ENCODE measurements around the gene EPB41L4B. TPM values are rescaled to one million over a fixed set of nuclear protein-coding genes. Genes with fewer than 3 reads are reported as not detected.

The EPB41L4B gene
- polyA plus RNA-seq, 6 donors from 2014 or later, result not detected

DNA sequence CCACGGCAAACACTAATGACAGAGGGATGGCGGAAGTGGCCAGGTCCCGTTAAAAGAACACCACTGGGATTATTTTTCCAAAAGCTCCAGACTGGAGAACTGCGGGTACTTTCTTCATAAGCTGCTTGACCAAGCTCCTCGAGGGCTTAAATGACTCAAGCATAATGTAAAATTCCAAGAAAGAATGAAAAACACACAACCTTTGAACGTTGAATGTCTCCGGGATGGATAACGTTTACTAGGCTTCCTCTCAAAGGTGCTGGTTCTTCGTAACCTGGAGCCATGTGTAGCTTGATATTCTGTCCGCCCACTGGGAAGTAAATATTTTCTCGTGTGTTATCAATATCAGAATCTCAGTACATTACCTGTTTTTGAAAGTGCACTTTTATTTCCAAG is 67.6 kb downstream of the EPB41L4B start:
- DNase-seq, result no peak
- Mint-ChIP-seq H3K4me3 (no peak overlapping the region), H3K9me3 (no peaks in the 10 kb centered on the region), H3K4me1 (no peaks in the 10 kb centered on the region), H3K27ac (no peak overlapping the region), H3K27me3 (peaks cover 2 to 24% (median 8%) of the 10 kb centered on the region in 3 donors), H3K36me3 (no peaks in the 10 kb centered on the region)
- ATAC-seq (ENCODE audit: low read depth in 2 of 2), result no peak

DNA sequence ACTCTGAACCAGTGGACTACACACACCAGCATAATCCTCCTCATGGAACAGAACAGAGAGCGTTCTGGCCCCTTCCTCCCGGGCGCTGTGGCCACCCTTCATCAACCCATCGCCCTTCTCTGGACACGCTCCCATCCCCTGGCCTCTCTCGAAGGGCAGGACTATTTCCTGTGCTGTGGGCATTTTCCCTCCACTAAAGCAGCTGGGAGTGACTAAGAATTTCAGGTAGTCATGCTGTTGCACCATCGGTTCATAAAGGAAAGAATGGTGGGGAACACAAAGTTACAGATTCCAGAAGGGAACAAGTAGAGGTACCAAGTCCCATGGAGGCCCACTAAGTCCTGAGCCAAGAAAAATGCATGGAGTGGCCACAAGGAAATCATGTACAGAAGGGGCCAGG is 68.6 kb downstream of the EPB41L4B start:
- DNase-seq (no peak), ATAC-seq (ENCODE audit: low read depth in 2 of 2) (no peak)
- no peaks in the 10 kb centered on the region for H3K9me3 Mint-ChIP-seq
- no peaks in the 10 kb centered on the region for H3K36me3 Mint-ChIP-seq
- no peak overlapping the region for H3K4me3 Mint-ChIP-seq
- H3K27me3 Mint-ChIP-seq, result peaks cover 0 to 19% (median 8%) of the 10 kb centered on the region in 3 donors
- H3K4me1 Mint-ChIP-seq, result no peaks in the 10 kb centered on the region
- no peak overlapping the region for H3K27ac Mint-ChIP-seq

DNA sequence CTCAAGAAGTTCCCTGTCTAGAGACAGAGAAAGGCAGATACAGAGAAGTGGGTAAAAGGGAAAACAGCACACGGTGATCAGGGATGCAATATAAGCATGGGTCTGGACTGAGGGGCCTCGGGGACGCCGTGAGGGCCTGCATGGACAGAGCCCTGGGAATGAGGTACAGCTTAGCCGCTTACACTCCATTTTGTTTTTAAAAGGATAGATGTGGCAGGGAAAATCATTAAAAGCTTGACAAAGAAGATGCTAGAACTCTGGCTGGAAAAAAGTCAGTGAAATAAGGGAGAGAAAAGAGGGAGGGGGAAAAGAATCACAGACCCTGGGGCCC is 69.1 kb downstream of the EPB41L4B start:
- Mint-ChIP-seq H3K9me3 (no peaks in the 10 kb centered on the region), H3K27me3 (peaks cover 0 to 14% (median 8%) of the 10 kb centered on the region in 3 donors), H3K36me3 (no peaks in the 10 kb centered on the region), H3K4me3 (no peak overlapping the region), H3K27ac (no peak overlapping the region), H3K4me1 (no peaks in the 10 kb centered on the region)
- ATAC-seq (ENCODE audit: low read depth in 2 of 2), result no peak
- no peak for DNase-seq

DNA sequence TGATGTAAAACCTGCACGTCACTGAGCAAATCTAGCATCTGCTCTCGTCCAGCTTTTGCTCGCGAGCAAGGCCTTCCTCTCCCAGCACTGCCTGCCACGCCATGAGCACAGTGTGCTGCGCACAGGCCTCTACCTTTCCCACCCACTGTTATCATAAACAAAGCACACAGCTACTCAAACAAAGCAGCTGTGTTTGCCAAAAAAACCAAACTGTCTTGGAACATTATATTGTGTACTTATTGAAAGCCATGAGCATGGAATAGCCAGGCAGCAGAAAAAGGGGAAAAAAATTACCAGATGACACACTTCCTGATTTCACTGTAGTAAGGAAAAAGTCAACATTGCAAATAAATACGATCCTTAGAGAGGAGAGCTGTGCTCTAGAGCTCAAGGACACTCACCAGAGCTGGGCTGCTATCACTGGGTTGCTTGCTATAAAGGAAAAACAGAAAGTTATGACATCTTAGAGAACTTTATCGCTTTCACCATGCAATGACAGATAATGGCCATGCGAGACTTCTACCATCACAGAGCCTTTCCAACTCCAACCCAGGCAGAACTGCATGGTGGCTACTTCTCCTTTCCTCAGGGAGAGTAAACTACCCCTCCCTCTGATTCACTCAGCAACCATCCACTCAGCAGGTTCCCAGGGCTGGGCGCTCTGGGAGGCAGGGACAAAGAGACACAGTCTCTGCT is 69.6 kb downstream of the EPB41L4B start:
- Mint-ChIP-seq H3K27me3 (peaks cover 3 to 14% (median 13%) of the 10 kb centered on the region in 3 donors), H3K27ac (no peak overlapping the region), H3K9me3 (no peaks in the 10 kb centered on the region), H3K4me3 (no peak overlapping the region), H3K36me3 (no peaks in the 10 kb centered on the region), H3K4me1 (no peaks in the 10 kb centered on the region)
- no peak for ATAC-seq (ENCODE audit: low read depth in 2 of 2)
- DNase-seq, result no peak

- H3K9me3 Mint-ChIP-seq, result no peaks in the 10 kb centered on the region
- no peak overlapping the region for H3K27ac Mint-ChIP-seq
- H3K27me3 Mint-ChIP-seq, result peaks cover 8 to 19% (median 18%) of the 10 kb centered on the region in 3 donors
- no peaks in the 10 kb centered on the region for H3K4me1 Mint-ChIP-seq
- no peak for DNase-seq
- no peak for ATAC-seq (ENCODE audit: low read depth in 2 of 2)
- H3K36me3 Mint-ChIP-seq, result no peaks in the 10 kb centered on the region
- no peak overlapping the region for H3K4me3 Mint-ChIP-seq
These were observed 70.1 kb downstream of the EPB41L4B start for GRCh38 chr9:109250771-109251079.

DNA sequence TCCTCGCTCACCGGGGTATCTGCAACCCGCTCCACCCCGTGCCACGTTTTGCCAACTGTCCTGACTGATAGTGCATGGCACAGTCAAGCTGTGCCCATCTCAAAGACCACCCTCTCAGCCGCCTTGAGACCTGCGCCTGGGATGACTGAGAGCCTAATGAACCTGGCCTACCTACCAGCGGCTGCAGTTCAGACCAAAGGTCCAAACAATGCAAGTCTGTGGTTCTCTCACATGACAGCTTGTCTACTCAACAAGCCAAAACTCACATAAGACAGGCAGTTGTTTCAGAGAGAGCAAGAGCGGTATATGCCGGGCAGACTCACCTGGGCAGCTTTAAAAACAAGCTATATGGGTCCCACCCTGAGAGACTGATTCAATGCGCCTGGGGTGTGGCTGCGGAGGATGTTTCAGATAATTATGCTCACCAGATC is 70.5 kb downstream of the EPB41L4B start:
- H3K9me3 Mint-ChIP-seq, result no peaks in the 10 kb centered on the region
- no peaks in the 10 kb centered on the region for H3K4me1 Mint-ChIP-seq
- DNase-seq (no peak), ATAC-seq (ENCODE audit: low read depth in 2 of 2) (no peak)
- no peak overlapping the region for H3K27ac Mint-ChIP-seq
- H3K36me3 Mint-ChIP-seq, result no peaks in the 10 kb centered on the region
- H3K4me3 Mint-ChIP-seq, result no peak overlapping the region
- H3K27me3 Mint-ChIP-seq, result peaks cover 12 to 23% (median 22%) of the 10 kb centered on the region in 3 donors

- no peak overlapping the region for H3K4me3 Mint-ChIP-seq
- DNase-seq, result no peak
- H3K9me3 Mint-ChIP-seq, result no peaks in the 10 kb centered on the region
- ATAC-seq (ENCODE audit: low read depth in 2 of 2), result no peak
- H3K4me1 Mint-ChIP-seq, result peaks cover 0 to 3% (median 0%) of the 10 kb centered on the region in 3 donors
- H3K27ac Mint-ChIP-seq, result peak overlapping the region in 1 of 6 donors; percentile 69
- H3K27me3 Mint-ChIP-seq, result peaks cover 15 to 29% (median 28%) of the 10 kb centered on the region in 3 donors
- H3K36me3 Mint-ChIP-seq, result no peaks in the 10 kb centered on the region
These were observed 71.2 kb downstream of the EPB41L4B start for GRCh38 chr9:109249615-109250014.

DNA sequence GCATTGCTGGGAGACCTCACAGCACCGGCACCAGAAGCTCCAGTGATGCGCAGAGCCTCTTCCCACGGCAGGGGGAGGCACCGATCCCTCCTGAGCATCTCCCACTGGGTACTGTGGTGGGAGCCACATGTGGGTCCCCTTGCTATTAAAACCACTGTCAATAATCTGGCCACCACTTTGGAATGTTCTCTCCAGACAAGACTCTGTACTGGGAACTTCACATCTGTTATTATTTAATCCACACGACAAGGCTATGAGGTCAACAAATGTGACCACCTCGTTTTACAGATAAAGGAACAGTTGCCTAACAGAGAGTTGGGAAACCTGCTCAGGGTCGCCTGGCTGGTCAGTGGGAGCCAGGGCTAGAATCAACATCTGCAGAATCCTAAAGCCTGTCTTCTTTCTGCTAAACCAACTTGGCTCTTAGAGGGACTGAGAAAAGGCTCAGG is 72.7 kb downstream of the EPB41L4B start:
- H3K4me3 Mint-ChIP-seq, result no peak overlapping the region
- H3K36me3 Mint-ChIP-seq, result no peaks in the 10 kb centered on the region
- no peaks in the 10 kb centered on the region for H3K9me3 Mint-ChIP-seq
- ATAC-seq (ENCODE audit: low read depth in 2 of 2) (no peak), DNase-seq (no peak)
- H3K4me1 Mint-ChIP-seq, result peaks cover 0 to 7% (median 6%) of the 10 kb centered on the region in 3 donors
- peaks cover 18 to 44% (median 43%) of the 10 kb centered on the region in 3 donors for H3K27me3 Mint-ChIP-seq
- no peak overlapping the region for H3K27ac Mint-ChIP-seq

GRCh38 chr9:109247228-109247627 is 73.6 kb downstream of the EPB41L4B start:
- Mint-ChIP-seq H3K4me3 (no peak overlapping the region), H3K27ac (no peak overlapping the region), H3K27me3 (peaks cover 18 to 40% (median 38%) of the 10 kb centered on the region in 3 donors), H3K36me3 (no peaks in the 10 kb centered on the region), H3K4me1 (peaks cover 0 to 7% (median 6%) of the 10 kb centered on the region in 3 donors), H3K9me3 (no peaks in the 10 kb centered on the region)
- DNase-seq (no peak), ATAC-seq (ENCODE audit: low read depth in 2 of 2) (no peak)

DNA sequence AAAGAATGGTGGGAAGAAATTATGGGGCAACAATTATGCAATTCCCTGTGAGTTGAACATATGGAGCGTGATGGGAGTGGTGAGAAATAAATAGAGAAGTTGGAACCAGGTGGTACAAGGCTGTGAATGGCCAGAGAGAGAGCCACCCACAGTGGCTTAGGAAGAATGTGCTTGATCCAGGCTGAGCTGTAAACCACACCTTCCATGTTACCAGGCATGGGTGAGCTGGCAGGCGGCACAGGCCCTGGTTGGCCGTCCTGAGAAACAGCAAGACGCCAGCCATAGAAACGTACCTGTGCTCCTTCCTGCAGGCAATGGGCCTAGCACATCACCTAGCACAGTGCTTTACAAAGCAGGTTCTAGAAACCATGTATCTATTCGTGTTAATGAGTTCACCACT is 74.3 kb downstream of the EPB41L4B start:
- Mint-ChIP-seq H3K27me3 (peaks cover 22 to 44% (median 41%) of the 10 kb centered on the region in 3 donors), H3K4me1 (peaks cover 0 to 7% (median 6%) of the 10 kb centered on the region in 3 donors), H3K9me3 (no peaks in the 10 kb centered on the region), H3K4me3 (no peak overlapping the region), H3K36me3 (no peaks in the 10 kb centered on the region), H3K27ac (no peak overlapping the region)
- no peak for DNase-seq
- no peak for ATAC-seq (ENCODE audit: low read depth in 2 of 2)

DNA sequence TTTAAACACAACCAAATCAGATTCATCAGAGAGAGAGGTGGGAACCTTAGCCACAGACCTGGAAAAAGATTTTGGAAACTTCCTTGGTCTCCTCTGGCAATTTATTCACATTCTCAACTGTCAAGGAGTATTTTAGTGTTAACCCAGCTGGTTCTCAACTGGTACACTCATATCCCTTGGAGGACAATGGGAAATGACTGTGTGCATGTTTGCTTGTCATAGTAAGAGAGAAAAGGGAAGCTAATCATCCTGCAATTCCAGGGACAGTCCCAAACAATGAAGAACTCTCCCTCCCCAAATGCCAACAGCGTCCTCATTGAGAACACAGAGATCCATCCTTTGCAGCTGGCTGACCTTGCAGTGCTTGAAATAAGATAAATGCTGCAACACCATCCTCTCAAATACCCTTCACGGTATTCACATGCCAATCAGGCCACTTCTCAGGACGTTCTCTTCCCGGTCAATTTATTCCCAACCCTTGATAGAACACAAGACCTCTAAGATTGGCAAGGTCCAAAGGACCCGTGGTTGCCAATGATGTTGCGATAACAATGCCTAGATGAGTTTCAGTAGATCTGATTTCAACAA is 75.5 kb downstream of the EPB41L4B start:
- no peak for ATAC-seq (ENCODE audit: low read depth in 2 of 2)
- H3K27me3 Mint-ChIP-seq, result peaks cover 23 to 46% (median 46%) of the 10 kb centered on the region in 3 donors
- H3K9me3 Mint-ChIP-seq, result no peaks in the 10 kb centered on the region
- no peak for DNase-seq
- H3K4me3 Mint-ChIP-seq, result no peak overlapping the region
- H3K4me1 Mint-ChIP-seq, result peaks cover 0 to 7% (median 6%) of the 10 kb centered on the region in 3 donors
- peak overlapping the region in 1 of 6 donors; percentile 57 for H3K27ac Mint-ChIP-seq
- no peaks in the 10 kb centered on the region for H3K36me3 Mint-ChIP-seq

DNA sequence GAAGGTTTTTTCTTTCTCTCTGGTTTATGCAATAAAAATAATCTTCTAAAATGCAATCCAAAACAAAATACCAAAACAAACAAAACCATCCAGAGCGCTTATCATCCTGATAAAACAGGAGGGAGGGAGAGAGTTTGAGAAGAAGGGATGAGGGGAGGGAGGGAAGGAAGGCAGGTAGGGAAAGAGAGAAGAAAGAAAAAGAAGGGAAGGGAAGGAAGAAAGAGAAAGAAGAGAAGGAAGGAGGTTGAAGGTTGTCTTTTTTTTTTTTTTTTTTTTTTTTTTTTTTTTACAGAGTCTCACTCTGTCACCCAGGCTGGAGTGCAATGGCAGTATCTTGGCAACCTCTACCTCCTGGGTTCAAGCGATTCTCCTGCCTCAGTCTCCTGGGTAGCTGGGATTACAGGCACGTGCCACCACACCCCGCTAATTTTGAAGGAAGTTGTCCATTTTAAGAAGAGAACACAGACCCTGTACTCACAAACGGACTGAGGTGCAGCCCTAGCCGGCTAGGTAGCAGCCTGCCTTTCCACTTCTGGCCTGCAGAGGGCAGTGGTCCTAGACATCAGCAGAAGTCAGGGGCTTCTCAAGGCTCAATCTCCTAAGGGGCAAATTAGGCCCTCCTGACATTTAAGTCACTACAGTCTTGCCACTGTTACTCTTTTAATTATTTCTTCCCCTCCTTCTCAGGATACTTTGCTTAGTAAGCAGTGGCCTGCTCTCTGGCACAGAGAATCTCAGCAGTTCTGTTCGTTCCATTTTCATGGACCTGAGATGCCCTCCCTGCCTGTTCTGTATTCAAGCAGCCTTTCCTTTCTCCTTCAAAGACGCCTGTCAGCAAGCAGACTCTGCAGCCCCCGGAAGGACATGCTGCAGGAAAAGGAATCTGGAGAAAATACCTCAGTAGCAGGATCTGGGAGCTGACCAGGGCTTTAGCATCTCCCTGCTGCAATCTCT is 76.4 kb downstream of the EPB41L4B start:
- Mint-ChIP-seq H3K4me3 (peak overlapping the region in 1 of 8 donors; percentile 29), H3K27me3 (peaks cover 24 to 51% (median 40%) of the 10 kb centered on the region in 3 donors), H3K27ac (peak overlapping the region in 1 of 6 donors; percentile 54), H3K9me3 (no peaks in the 10 kb centered on the region), H3K36me3 (no peaks in the 10 kb centered on the region), H3K4me1 (peaks cover 0 to 7% (median 6%) of the 10 kb centered on the region in 3 donors)
- DNase-seq, result peak; percentile 42
- peak in 1 of 2 donors; percentile 47 for ATAC-seq (ENCODE audit: low read depth in 2 of 2)

DNA sequence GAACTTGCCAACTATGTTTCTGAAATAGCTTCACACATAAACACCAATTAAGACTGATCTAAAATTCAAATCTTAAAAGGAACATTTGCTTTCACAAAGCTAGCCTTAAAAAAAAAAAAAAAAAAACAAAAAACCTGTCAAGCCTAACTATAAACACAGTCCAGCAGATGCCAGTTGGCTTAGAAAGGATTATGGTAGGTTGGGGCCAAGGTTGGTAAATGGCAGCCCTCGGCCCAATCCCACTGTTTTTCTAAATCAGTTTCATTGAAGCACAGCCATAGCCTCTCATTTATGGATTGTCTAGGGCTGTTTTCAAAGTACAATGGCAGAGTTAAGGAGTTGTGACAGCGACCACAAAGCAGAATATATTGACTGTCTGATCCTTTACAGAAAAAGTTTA is 78.1 kb downstream of the EPB41L4B start:
- Mint-ChIP-seq H3K4me1 (peaks cover 0 to 7% (median 6%) of the 10 kb centered on the region in 3 donors), H3K9me3 (peaks cover 0 to 8% (median 0%) of the 10 kb centered on the region in 7 donors), H3K36me3 (peaks cover 0 to 10% of the 10 kb centered on the region in 2 donors), H3K4me3 (no peak overlapping the region), H3K27ac (no peak overlapping the region), H3K27me3 (peaks cover 29 to 68% (median 55%) of the 10 kb centered on the region in 3 donors)
- DNase-seq (no peak), ATAC-seq (ENCODE audit: low read depth in 2 of 2) (no peak)

All from naive B cell (primary cell).